HL-60 (cell line): ENCODE measurements around the gene GUCD1.

ENCODE experiments used
- DNase-seq, 2 experiments: peaks; one replicate each; pipeline ENCODE4 v3.0.0-alpha.2; 2010 to 2020; ENCODE audit warnings: low read depth in 1 of 2, low spot score in 1 of 2
- H3K27ac ChIP-seq: fragments of 250-450 bp; sonication (Bioruptor Pico); replicated peaks from 2 replicates; pipeline ENCODE4 v1.5.1; 2020; ENCODE audit warnings: mild to moderate bottlenecking, moderate library complexity
- H3K27me3 ChIP-seq: fragments of 250-450 bp; sonication (Bioruptor Pico); 2 replicates; pipeline ENCODE4 v1.5.1; 2021; ENCODE audit warnings: mild to moderate bottlenecking, moderate library complexity; ENCODE audit not compliant: insufficient read depth, poor library complexity, severe bottlenecking
- H3K4me3 ChIP-seq: replicated peaks from 2 replicates; pipeline ENCODE4 v1.5.1; 2011; ENCODE audit warnings: mild to moderate bottlenecking, control low read depth, low read length; ENCODE audit not compliant: insufficient read depth
- GABPA ChIP-seq: IDR thresholded peaks from 2 replicates; pipeline ENCODE4 v1.6.1; 2012; ENCODE audit warnings: low read depth
- POLR2AphosphoS5 ChIP-seq: IDR thresholded peaks from 2 replicates; pipeline ENCODE4 v1.6.1; 2012; ENCODE audit warnings: low read depth
- SPI1 ChIP-seq: IDR thresholded peaks from 2 replicates; pipeline ENCODE4 v1.6.1; 2012; ENCODE audit warnings: low read depth, mild to moderate bottlenecking, borderline replicate concordance
- TF ChIP-seq, protein P1 (sequence below): IDR thresholded peaks from one replicate; pipeline ENCODE4 v1.5.1; 2011; ENCODE audit warnings: low read length, control low read depth, inconsistent platforms; ENCODE audit not compliant: insufficient read depth
- TF ChIP-seq, protein P2 (sequence below): IDR thresholded peaks from 2 replicates; pipeline ENCODE4 v1.6.1; 2012; ENCODE audit warnings: low read depth; ENCODE audit not compliant: insufficient replicate concordance

The GUCD1 gene

DNA sequence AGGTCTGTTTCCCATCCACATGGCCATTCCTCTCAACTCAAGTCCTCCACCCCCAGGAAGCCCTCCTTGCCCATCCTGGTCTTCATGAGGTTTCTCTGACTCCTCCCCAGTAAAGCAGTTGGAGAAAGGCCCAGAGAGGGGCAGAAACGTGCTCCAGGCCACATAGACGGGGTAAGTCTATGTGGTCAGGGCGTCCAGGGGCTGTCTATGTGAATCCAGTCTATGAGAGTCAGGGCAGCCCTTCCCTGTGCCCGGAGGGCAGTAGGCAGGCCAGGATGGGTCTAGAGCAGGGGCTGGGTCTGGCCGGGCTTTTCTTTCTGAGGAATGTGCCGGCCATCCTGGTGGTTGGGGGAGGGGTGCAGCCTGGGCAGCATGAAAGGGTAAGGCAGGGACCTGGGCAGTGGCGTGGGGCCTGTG, 11.7 kb downstream of the GUCD1 start:
- Histone ChIP-seq H3K27me3 (no peaks in the 10 kb centered on the region), H3K4me3 (no peak overlapping the region), H3K27ac (peak overlapping the region; percentile 63)
- TF ChIP-seq, protein P1, sequence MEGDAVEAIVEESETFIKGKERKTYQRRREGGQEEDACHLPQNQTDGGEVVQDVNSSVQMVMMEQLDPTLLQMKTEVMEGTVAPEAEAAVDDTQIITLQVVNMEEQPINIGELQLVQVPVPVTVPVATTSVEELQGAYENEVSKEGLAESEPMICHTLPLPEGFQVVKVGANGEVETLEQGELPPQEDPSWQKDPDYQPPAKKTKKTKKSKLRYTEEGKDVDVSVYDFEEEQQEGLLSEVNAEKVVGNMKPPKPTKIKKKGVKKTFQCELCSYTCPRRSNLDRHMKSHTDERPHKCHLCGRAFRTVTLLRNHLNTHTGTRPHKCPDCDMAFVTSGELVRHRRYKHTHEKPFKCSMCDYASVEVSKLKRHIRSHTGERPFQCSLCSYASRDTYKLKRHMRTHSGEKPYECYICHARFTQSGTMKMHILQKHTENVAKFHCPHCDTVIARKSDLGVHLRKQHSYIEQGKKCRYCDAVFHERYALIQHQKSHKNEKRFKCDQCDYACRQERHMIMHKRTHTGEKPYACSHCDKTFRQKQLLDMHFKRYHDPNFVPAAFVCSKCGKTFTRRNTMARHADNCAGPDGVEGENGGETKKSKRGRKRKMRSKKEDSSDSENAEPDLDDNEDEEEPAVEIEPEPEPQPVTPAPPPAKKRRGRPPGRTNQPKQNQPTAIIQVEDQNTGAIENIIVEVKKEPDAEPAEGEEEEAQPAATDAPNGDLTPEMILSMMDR, result no peak
- TF ChIP-seq, protein P2, sequence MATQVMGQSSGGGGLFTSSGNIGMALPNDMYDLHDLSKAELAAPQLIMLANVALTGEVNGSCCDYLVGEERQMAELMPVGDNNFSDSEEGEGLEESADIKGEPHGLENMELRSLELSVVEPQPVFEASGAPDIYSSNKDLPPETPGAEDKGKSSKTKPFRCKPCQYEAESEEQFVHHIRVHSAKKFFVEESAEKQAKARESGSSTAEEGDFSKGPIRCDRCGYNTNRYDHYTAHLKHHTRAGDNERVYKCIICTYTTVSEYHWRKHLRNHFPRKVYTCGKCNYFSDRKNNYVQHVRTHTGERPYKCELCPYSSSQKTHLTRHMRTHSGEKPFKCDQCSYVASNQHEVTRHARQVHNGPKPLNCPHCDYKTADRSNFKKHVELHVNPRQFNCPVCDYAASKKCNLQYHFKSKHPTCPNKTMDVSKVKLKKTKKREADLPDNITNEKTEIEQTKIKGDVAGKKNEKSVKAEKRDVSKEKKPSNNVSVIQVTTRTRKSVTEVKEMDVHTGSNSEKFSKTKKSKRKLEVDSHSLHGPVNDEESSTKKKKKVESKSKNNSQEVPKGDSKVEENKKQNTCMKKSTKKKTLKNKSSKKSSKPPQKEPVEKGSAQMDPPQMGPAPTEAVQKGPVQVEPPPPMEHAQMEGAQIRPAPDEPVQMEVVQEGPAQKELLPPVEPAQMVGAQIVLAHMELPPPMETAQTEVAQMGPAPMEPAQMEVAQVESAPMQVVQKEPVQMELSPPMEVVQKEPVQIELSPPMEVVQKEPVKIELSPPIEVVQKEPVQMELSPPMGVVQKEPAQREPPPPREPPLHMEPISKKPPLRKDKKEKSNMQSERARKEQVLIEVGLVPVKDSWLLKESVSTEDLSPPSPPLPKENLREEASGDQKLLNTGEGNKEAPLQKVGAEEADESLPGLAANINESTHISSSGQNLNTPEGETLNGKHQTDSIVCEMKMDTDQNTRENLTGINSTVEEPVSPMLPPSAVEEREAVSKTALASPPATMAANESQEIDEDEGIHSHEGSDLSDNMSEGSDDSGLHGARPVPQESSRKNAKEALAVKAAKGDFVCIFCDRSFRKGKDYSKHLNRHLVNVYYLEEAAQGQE, result no peak
- TF ChIP-seq SPI1, result no peak
- DNase-seq, result no peak

DNA sequence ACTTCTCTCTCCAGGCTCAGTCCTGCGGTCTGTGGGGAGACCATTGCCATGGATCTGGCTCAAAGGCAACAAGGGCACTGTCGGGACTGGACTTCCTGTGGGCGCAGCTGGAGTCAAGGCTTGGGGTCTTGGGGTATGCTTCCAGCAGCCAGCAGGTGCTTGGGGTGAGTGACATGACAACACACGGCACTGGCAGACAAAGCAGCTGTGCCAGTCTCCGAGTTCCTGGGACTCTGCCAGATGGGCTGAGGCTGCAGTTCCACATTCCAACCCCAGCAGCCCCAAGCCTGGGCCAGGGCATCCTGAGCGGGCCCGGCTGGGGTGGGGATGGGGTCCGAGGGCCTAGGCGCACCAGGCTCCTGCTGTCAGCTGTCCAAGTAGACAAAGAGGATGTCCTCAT, 12.3 kb downstream of the GUCD1 start:
- TF ChIP-seq POLR2AphosphoS5, result peak; percentile 91
- no peak for TF ChIP-seq GABPA
- TF ChIP-seq, protein P2, result no peak
- TF ChIP-seq, protein P1, result no peak
- peak; percentile 29; the same call in 1 of the 2 replicates for TF ChIP-seq SPI1
- Histone ChIP-seq H3K27me3 (no peaks in the 10 kb centered on the region), H3K27ac (peak overlapping the region; percentile 63), H3K4me3 (no peak overlapping the region)
- peak in 1 of 2 experiments; percentile 67 for DNase-seq

DNA sequence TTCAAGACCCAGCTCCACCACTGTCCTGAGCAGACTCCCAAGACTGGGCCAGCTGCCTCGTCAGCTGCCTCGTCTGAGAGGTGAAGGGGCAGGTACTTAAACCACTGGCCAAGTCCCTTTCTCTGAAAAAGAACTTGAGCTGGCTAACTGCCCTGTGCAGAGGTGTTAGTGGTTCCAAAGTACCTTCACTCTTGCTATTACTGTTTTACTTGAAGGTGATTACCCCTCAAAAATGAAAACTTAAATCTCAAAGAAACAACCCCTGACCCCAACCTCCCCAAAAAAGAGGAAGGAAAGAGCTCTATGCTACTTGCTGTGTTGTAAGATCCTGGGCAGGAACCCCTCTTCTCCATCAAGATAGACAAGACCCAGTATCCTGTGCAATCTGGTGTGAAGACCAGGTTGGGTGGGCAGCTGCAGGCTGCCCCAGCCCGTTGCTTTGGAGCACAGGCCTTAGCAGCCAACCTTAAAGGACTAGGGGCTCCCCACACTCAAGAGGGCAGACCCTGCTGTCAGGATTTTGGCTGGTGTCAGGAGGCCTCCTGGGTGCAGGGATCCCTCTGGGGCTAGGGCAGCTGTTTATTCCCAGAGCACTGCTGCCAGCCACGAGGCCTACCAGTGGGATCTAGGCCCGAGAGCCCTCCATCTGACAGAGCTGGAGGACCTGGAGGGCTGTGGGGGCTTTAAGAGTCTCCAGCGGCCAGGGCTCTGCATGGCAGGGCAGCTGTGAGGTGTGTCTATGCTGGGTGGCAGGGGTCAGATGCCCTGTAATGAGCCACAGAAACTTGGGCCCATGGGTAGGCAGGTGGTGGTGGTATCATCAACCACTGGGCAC, 13.0 kb downstream of the GUCD1 start:
- DNase-seq, result peak in 1 of 2 experiments; percentile 68
- H3K27ac ChIP-seq, result peak overlapping the region; percentile 63
- no peaks in the 10 kb centered on the region for H3K27me3 ChIP-seq
- no peak overlapping the region for H3K4me3 ChIP-seq
- TF ChIP-seq, protein P1, result no peak
- TF ChIP-seq POLR2AphosphoS5, result no peak
- peak; percentile 27; the same call in 1 of the 2 replicates for TF ChIP-seq SPI1

DNA sequence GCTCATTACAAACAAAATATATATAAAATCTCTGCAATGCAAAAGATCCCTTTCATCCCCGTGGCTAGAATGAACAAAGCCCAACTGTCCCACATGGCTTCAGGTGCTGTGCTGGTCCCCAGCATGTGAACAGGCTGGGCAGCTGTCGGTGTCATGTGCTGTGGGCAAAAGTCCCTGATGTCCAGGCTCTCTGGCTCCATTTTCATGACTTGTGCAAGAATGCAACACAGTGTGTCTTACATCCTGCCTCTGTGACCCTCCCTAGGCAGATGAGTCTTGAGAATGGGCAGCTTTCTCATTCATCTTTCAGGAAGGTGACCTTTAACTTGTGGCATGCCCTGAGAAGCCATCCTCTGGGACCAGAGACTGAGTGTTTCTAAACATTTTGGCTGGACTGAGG, 14.5 kb downstream of the GUCD1 start:
- DNase-seq, result no peak
- H3K27me3 ChIP-seq, result no peaks in the 10 kb centered on the region
- no peak for TF ChIP-seq SPI1
- H3K4me3 ChIP-seq, result no peak overlapping the region
- H3K27ac ChIP-seq, result no peak overlapping the region
